Measurements from ENCODE around the gene ERN1.

- TF ChIP-seq EZH2phosphoT487 (IDR thresholded peaks at IDR 0.05; ENCODE audit: borderline replicate concordance) (no peak), CTCF (conservative IDR thresholded peaks at IDR 0.05; ENCODE audit: low read length) (no peak)
Observed at GRCh38 chr17:64056269-64057005, 73.5 kb downstream of the ERN1 start.
